ENCODE measurements around the gene MTHFR.

Gene MTHFR

DNA sequence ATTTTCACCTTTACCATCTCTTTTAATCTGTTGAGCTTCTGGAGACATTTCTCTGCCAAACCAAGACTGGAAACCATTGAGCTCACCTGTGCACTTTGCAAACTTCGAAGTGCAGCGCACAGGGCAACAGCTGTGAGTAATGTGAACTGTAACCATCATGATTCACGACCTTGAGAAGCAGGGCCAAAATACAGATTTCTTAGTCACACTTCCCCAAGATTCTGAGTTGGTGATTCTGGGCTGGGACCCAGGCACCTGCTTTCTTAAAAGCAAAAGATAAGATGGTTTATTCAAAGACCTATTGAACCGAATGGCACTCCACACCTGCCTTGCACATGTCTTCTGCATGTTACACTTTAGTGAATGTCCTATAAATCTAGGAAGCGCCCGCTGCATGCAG is 59.7 kb downstream of the MTHFR start:
- in situ Hi-C loops (cut with HindIII; ENCODE audit: low pct_ligation_motif_present, low pct_unique_long_range_greater_than_20kb, low sequenced_read_pairs) = no loop called here
- DNase-seq = peak; percentile 11

DNA sequence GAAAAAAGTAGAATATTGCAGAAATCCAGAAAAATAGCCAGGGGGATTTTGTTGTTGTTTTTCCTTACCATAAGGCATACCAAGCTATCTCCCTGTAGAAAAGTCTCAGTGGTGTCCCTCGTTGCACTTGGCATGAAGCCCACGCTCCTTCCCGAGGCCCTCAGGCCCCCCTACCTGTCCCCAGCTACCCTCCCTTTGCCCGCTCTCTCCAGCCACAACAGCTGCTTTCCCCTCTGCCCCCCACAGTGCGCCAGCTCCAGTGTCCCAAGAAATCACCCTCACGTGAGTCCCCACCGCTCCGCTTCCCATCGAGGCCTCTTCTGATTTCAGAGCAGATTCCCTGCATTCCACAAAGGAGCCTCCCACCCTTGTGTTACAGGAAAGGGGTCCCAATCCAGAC is 61.5 kb downstream of the MTHFR start:
- in situ Hi-C loops (cut with HindIII; ENCODE audit: low pct_ligation_motif_present, low pct_unique_long_range_greater_than_20kb, low sequenced_read_pairs) = no loop called here
- DNase-seq = no peak

DNA sequence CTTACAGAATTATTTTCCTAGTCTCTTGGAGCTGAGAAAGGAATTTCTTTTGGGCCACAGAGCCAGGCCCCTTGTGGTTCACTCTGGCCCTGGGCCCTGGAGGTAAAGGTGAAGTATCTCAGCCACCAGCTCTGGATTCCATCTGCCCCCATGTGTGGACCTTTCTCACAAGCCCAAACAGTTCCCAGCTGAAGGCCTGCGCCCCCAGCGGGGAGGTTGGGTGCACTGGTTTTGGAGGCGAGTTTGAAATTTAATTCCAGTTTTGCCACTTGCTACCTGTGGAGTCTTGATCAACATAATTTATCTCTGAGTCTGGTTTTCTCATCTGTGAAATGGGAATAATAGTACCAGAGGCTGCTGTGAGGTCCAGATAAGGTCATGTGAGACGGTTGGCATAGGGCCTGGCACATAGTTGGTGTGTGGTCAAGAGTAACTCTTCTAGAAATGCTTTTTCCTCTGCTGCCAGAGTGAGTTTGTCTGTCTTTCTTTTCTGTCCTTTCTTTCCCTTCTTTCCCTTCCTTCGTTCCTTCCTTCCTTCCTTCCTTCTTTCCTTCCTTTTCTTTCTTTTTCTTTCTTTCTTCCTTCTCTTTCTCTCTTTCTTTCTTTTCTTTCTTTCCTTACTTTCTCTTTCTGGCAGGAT is 63.7 kb downstream of the MTHFR start:
- in situ Hi-C loops (cut with HindIII; ENCODE audit: low pct_ligation_motif_present, low pct_unique_long_range_greater_than_20kb, low sequenced_read_pairs) = no loop called here
- peak; percentile 13 for DNase-seq

DNA sequence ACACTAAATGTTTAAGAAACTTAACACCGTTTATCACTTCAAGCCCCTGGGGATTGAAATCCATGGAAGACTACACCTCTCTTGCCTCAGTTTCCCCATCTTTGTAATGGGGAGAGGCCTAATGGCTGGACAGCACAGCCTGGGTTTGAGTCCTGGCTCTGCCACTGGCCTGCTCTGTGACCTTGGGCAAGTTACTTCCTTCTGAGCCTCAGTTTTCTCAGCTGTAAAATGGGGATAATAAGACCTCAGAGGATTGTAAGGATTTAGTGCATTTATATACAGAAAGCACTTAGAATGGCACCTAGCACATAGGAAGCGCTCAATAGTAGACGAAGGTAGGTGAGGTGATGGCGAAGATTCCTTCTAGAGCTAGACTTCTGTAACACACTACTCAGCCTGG is 64.3 kb downstream of the MTHFR start:
- in situ Hi-C loops (cut with HindIII; ENCODE audit: low pct_ligation_motif_present, low pct_unique_long_range_greater_than_20kb, low sequenced_read_pairs) = no loop called here
- DNase-seq = no peak

DNA sequence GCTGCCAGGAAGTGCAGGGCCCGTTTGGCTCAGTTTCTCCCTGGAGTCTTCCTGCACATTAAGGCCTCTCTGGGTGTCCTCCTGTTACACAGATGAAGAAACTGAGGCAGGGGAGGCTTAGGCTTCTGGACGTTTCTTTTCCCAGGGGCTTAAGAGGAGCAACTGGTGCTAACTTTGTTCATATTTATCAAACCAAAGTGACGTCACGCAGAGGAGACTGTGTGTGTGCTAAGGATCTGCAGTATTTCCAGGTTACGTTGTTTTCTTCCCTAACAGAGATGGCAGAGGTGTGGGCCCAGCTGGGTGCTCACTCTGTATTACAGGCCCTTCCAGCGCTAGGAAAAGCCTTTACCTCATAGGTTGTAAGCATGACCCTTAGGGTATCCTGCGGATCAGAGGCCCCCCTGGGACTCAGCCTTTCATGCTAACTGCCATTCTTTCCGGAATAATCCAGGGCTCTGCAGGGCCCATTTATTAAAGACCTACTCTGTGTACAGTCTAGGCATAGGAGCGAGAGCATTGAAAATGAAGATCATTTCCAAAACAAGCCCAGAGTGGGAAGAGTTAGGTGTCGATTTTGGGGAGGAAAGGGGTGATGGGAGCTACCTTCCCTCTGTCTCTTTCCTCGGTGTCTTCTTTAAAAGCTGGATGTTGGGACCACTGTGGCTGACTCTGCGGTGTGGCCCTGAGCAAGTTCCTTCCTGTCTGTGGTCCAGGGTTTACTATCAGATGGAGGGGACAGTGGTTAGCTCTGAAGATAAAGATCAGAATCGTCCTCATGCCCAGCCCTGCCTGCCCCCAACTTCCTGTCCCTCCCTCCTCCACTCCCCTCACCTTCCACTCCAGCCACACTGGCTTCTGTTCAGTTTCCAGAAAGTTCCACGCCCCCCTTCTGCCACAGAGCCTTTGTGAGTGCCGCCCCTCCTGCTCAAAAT is 65.2 kb downstream of the MTHFR start:
- no peak for DNase-seq
- in situ Hi-C loops (cut with HindIII; ENCODE audit: low pct_ligation_motif_present, low pct_unique_long_range_greater_than_20kb, low sequenced_read_pairs) = no loop called here

DNA sequence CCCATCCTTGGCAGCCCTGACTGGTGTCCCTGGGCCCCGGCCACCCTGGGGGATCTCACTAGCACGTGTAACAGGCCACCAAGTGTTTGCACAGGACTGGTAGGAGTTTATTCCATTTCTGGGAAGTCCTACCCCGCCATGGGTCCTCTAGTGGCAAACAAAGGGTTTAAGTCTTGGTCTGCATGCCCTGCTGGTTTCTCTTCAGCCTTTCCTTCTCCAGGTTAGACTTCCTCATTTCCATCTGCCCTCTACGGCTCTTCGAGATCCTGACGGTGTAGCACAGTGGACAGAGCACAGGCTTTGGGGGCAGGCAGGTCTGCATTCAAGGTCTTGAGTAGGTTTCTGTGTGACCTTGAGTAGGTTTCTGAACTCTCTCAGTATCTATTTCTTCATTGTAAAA is 67.0 kb downstream of the MTHFR start:
- no peak for DNase-seq
- in situ Hi-C loops (cut with HindIII; ENCODE audit: low pct_ligation_motif_present, low pct_unique_long_range_greater_than_20kb, low sequenced_read_pairs) = no loop called here

DNA sequence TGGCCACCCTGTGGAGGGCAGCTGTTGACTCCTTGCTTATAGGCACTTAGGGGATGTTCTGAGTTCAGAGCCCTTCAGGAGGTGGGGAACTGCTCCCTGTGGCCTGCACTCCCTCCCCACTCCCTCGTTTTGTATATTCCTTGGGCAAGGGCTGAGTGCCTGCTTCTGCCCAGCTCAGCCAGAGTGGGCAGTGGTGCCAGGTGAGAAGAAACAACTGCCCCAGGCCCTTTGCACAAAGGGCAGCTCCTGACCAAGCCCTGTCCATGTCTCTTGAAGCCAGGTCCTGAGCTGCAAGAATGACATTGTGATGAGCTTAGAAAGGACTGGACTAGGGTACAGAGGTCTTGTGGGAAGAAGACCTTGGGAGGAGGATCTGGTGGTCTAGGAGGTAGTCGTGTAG is 67.7 kb downstream of the MTHFR start:
- DNase-seq = no peak
- in situ Hi-C loops (cut with HindIII; ENCODE audit: low pct_ligation_motif_present, low pct_unique_long_range_greater_than_20kb, low sequenced_read_pairs) = no loop called here

DNA sequence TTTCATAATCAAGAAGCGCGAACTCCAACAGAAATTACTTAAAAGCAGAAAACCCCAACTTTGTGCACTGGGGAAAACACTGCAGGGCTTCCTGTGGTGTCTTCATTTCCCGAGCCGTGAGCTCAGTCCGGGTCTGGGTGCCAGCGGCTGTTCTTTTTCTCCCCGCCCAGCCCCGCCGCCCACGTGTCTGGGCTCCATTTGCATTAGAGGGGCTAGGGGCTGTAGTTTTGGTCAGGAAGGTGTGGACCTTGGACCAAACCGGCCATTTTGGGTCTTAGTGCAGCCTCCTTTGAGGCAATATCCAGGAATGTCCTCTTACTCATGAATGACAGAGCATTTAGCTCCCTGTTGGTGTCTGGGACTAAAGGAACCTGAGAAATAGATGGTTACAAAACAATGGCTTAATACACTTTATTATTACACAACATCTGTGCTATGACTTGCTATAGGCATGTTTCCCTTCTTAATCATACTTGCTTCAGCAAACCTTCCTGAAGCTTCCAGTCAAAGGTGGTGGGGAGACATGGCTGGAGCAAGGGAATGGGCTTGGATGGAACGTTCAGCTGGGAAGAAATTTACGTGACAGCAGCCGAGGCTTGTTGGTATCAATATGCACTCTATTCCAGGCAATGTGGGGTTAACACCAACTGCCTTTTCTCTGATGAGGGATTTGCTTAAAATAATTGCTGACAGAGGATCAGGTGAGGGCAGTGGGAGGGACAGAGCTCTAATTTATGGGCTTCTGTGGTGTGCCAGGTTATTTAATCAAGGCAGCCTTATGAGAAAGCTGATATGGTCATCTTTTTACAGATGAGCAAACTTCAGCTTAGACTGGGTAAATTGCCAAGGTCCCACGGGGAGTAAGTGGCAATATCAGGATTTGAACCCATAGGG is 68.8 kb downstream of the MTHFR start:
- in situ Hi-C loops (cut with HindIII; ENCODE audit: low pct_ligation_motif_present, low pct_unique_long_range_greater_than_20kb, low sequenced_read_pairs) = no loop called here
- peak; percentile 33 for DNase-seq

DNA sequence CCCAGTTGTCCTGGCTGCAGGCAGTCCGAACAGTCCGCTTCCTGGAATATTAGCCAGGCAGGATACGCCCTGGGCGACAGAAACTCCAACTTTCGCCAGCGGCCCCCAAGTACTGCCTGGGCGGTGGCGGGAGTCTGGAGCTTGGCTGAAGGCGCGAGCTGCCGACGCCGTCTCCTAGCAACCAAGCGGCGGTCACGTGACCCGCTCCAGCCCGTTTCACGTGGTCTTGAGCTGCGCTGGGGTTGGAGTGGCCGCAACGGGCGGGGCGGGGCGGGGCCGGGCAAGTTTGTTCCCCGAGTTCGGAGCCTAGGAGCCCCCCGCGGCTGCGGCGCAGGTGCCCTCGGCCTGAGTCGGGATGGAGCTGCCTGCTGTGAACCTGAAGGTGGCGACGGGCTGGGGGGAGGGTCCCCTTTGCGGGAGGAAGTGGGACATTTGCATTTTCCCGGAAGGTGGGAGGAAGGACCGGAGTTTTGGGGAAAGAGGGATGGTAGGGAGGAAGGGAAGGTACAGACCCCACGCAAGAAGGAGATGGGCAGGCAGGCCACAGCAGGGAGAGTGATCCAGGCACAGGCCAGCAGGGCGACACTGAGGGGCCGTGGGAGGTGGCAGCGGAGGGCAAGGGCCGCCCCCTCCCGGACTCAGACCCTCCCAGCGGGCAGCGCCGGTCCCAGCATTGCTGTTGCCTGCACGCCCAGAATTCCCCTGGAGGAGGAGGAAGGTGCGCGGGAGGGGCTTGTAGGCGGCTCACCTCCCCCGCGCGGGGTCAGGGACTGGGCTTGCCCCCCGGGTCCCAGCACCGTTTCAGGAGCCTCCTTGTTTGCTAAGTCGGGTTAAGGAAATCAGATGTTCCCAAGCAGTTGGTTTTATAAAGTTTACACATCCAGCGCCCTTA is 69.7 kb downstream of the MTHFR start, which contains the start of gene AGTRAP:
AGTRAP (plus strand) TSS at position 283 of the 892 bp plus-strand sequence; CDS start at position 356, 73 bp downstream.
- in situ Hi-C loops (cut with HindIII; ENCODE audit: low pct_ligation_motif_present, low pct_unique_long_range_greater_than_20kb, low sequenced_read_pairs) = no loop called here
- DNase-seq = peak; percentile 85
